Peyer's patch (tissue), 4 donors: Measurements from ENCODE around the gene TMEM132C.

Source experiments
- POLR2A ChIP-seq, 2 donors: fragments of 450-650 bp; IDR thresholded peaks; one replicate each; pipeline ENCODE4 v1.5.1; 2017; ENCODE audit warnings: antibody characterized with exemption in 2 of 2, mild to moderate bottlenecking in 2 of 2, moderate library complexity in 2 of 2
- TF ChIP-seq, protein P1 (sequence below), 6 experiments: fragments of 450-650 bp in 4 of 6; fragments of 200-600 bp in 2 of 6; sonication (generic) in 1 of 6; IDR thresholded peaks; one replicate each; pipeline ENCODE4 v1.5.1; 2017 to 2019; ENCODE audit warnings: antibody characterized with exemption in 6 of 6, mild to moderate bottlenecking in 3 of 6, moderate library complexity in 1 of 6

- TF ChIP-seq, protein P1, sequence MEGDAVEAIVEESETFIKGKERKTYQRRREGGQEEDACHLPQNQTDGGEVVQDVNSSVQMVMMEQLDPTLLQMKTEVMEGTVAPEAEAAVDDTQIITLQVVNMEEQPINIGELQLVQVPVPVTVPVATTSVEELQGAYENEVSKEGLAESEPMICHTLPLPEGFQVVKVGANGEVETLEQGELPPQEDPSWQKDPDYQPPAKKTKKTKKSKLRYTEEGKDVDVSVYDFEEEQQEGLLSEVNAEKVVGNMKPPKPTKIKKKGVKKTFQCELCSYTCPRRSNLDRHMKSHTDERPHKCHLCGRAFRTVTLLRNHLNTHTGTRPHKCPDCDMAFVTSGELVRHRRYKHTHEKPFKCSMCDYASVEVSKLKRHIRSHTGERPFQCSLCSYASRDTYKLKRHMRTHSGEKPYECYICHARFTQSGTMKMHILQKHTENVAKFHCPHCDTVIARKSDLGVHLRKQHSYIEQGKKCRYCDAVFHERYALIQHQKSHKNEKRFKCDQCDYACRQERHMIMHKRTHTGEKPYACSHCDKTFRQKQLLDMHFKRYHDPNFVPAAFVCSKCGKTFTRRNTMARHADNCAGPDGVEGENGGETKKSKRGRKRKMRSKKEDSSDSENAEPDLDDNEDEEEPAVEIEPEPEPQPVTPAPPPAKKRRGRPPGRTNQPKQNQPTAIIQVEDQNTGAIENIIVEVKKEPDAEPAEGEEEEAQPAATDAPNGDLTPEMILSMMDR (IDR thresholded peaks at IDR 0.05) = no peak
- TF ChIP-seq POLR2A (IDR thresholded peaks at IDR 0.05) = no peak
Observed at GRCh38 chr12:128423205-128423604, 156.2 kb downstream of the TMEM132C start.
